MCF 10A (cell line): ENCODE measurements around the gene DYNLL1. TPM values are rescaled to one million over a fixed set of nuclear protein-coding genes. Genes with fewer than 3 reads are reported as not detected.
"Not testable (repeated sequence)": the region's sequence is repeated elsewhere in the genome, so short reads cannot be mapped to it uniquely, and the experiment has no call there.

Experiments
- BruUV-seq: library from RNA; stranded (reverse); fragments of 400-500 nt; replicated peaks from 2 replicates; lab custom pipeline; 2021; lab: Mats Ljungman, UMichigan
- CTCF ChIA-PET: fragments of 300-600 bp; sonication (Branson Sonifier 250); formaldehyde crosslinking; extraction: SDS; loops from one replicate; lab custom pipeline; 2021; ENCODE audit warnings: antibody characterized with exemption, inconsistent platforms; lab: Yijun Ruan, JAX
- POLR2A ChIA-PET: fragments of 300-600, 350-650 bp; sonication (Branson Sonifier 250); formaldehyde crosslinking; extraction: SDS; loops from one replicate; lab custom pipeline; 2020; ENCODE audit warnings: antibody characterized with exemption, inconsistent platforms; lab: Yijun Ruan, JAX
- DNase-seq: peaks from one replicate; pipeline ENCODE4 v3.0.0-alpha.2; 2018; ENCODE audit not compliant: unreplicated experiment
- H3K27ac Mint-ChIP-seq: one replicate; pipeline ENCODE4 v1.8.0; 2022; ENCODE audit warnings: mild to moderate bottlenecking, low read depth, mixed read lengths; ENCODE audit not compliant: unreplicated experiment
- H3K27me3 Mint-ChIP-seq: one replicate; pipeline ENCODE4 v1.8.0; 2022; ENCODE audit warnings: mixed read lengths; ENCODE audit not compliant: insufficient read depth, unreplicated experiment
- H3K36me3 Mint-ChIP-seq: one replicate; pipeline ENCODE4 v1.8.0; 2022; ENCODE audit warnings: mild to moderate bottlenecking, moderate library complexity, mixed read lengths; ENCODE audit not compliant: insufficient read depth, unreplicated experiment
- H3K4me1 Mint-ChIP-seq: one replicate; pipeline ENCODE4 v1.8.0; 2022; ENCODE audit warnings: mixed read lengths; ENCODE audit not compliant: insufficient read depth, unreplicated experiment
- H3K4me3 Mint-ChIP-seq: one replicate; pipeline ENCODE4 v1.8.0; 2022; ENCODE audit warnings: mild to moderate bottlenecking, moderate library complexity, mixed read lengths; ENCODE audit not compliant: unreplicated experiment
- H3K9me3 Mint-ChIP-seq: one replicate; pipeline ENCODE4 v1.8.0; 2022; ENCODE audit warnings: mixed read lengths; ENCODE audit not compliant: unreplicated experiment
- intact Hi-C: fragments of 100-400 bp; cut with micrococcal nuclease; formaldehyde crosslinking; loops from 2 replicates; pipeline ENCODE4 v1.14.1; 2022
- total RNA-seq: library from RNA; stranded (reverse); gene quantifications from 2 replicates; pipeline ENCODE4 v1.2.3, GENCODE V29; 2022
- TF ChIP-seq, protein P1 (sequence below): fragments of 200-600 bp; IDR thresholded peaks from one replicate; pipeline ENCODE4 v1.8.0; 2022; ENCODE audit warnings: antibody characterized with exemption, mild to moderate bottlenecking; ENCODE audit not compliant: unreplicated experiment

DYNLL1 gene
- total RNA-seq, 1 experiment from 2014 or later, result 247 TPM

DNA sequence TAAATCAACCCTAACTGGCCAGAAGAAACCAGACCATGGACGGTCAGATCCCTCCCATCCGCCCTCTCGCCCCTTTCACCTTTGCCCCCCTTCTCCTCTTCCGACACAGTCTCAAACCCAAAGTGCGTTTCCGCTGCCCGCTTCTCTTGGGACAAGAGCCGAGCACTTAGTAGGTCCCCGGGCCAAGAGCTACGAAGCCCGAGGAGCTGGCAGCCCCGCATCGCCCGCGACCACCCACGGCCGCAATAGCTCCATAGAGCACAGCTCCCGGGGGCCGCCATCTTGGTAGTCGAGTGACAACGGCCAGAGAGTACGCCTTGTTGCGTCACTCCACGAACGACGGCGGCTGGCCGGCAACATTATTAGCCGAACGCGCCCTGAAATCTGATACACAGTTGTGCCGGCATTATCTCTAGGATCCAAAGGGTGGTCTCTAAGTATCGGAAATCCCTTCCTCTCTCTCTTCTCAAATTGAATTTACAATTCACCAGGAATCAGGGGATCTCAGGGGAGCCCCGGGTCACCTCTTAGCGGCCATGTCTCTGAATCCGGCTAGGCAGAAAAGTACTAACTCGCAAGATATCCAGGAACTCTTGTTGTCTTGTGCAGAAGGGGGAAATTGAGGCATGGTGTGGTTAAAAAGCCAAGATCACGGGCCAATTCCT is 33.1 kb downstream of the DYNLL1 start, which contains the start of gene COQ5:
Gene COQ5, minus strand, starts transcription at position 298 of the 665 bp plus-strand sequence. Its CDS starts 17 bp downstream, at position 281.
- H3K36me3 Mint-ChIP-seq, result peaks cover 15% of the 10 kb centered on the region
- peak; percentile 90 for DNase-seq
- CTCF ChIA-PET, result interaction anchor here (0.7 to 0.9 kb wide), 4 partner anchors 38 to 378 kb away, joined by 3 to 4 read pairs (median 3); no protein-coding TSS in a partner anchor
- H3K27ac Mint-ChIP-seq, result peak within 1 kb of the TSS; percentile 96
- POLR2A ChIA-PET, result interaction anchor here (0.6 to 3.7 kb wide), 16 partner anchors 9 to 328 kb away, joined by 3 to 45 read pairs (median 5); partner anchors contain the start of genes DYNLL1, GATC, POP5 and RPLP0
- TF ChIP-seq, protein P1, sequence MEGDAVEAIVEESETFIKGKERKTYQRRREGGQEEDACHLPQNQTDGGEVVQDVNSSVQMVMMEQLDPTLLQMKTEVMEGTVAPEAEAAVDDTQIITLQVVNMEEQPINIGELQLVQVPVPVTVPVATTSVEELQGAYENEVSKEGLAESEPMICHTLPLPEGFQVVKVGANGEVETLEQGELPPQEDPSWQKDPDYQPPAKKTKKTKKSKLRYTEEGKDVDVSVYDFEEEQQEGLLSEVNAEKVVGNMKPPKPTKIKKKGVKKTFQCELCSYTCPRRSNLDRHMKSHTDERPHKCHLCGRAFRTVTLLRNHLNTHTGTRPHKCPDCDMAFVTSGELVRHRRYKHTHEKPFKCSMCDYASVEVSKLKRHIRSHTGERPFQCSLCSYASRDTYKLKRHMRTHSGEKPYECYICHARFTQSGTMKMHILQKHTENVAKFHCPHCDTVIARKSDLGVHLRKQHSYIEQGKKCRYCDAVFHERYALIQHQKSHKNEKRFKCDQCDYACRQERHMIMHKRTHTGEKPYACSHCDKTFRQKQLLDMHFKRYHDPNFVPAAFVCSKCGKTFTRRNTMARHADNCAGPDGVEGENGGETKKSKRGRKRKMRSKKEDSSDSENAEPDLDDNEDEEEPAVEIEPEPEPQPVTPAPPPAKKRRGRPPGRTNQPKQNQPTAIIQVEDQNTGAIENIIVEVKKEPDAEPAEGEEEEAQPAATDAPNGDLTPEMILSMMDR, result no peak
- no peaks in the 10 kb centered on the region for H3K27me3 Mint-ChIP-seq
- H3K9me3 Mint-ChIP-seq, result no peaks in the 10 kb centered on the region
- peak within 1 kb of the TSS; percentile 79 for H3K4me3 Mint-ChIP-seq
- intact Hi-C loops, result loop anchor here (1.0 kb wide), 1 partner anchor 52 kb away; the partner anchor contains the start of gene POP5
- no TSS peak for BruUV-seq
- peaks cover 6% of the 10 kb centered on the region for H3K4me1 Mint-ChIP-seq

DNA sequence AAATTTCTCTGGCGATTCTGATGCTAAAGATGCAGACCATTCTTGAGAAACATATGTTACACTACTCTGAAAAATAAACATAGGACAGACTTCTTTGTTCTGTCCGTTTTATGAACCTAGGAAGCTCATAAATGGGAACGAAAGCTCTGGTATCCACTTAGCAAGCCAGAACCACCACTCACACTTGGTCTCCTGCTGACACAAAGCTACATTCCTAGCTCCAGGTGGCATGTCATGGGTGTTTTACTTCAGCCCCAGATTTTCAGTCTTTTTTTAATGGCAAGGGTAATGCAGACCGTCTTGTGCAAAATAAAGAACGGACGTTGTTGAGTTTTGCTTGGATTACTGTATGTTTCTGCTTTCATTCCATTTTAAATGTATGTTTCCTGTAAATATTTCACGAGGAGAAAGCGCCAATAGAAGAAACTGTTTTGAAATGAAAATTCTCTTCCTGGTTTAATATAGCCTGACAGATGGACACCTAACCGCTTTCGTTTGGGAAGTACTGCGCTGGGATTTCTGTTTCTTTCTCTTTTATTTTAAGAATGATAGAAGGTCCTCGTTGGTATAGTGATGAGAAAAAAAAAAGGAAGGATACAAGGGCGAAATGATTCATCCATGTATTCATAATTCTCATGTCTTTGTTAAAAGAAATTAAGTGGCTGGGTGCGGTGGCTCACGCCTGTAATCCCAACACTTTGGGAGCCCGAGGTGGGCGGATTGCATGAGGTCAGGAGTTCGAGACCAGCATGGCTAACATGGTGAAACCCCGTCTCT is 33.9 kb downstream of the DYNLL1 start:
- Mint-ChIP-seq H3K4me1 (peaks cover 6% of the 10 kb centered on the region), H3K27ac (peak overlapping the region; percentile 96), H3K9me3 (no peaks in the 10 kb centered on the region), H3K27me3 (no peaks in the 10 kb centered on the region), H3K36me3 (peaks cover 12% of the 10 kb centered on the region), H3K4me3 (peak overlapping the region; percentile 79)
- TF ChIP-seq, protein P1, result no peak
- peak; percentile 61 for DNase-seq
- POLR2A ChIA-PET, result interaction anchor here (0.6 to 3.7 kb wide), 18 partner anchors 9 to 328 kb away, joined by 3 to 45 read pairs (median 5); partner anchors contain the start of genes DYNLL1, GATC, POP5 and RPLP0
- intact Hi-C loops, result loop anchor here (1.0 kb wide), 1 partner anchor 51 kb away; the partner anchor contains the start of gene POP5
- CTCF ChIA-PET, result interaction anchor here (0.9 kb wide), 1 partner anchor 48 kb away, joined by 3 read pairs; no protein-coding TSS in a partner anchor
- no TSS peak for BruUV-seq

DNA sequence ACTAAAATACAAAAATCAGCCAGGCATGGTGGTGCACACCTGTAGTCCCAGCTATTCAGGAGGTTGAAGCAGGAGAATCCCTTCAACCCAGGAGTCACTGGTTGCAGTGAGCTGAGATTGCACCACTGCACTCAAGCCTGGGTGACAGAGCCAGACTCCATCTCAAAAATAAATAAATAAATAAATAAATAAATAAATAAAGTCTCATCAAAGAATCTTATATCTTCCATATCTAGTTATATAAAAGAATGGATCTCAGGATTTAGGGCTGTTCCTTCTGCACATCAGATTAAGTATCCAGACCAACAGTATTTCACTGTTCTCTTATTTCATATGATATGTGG is 34.5 kb downstream of the DYNLL1 start:
- H3K27me3 Mint-ChIP-seq, intact Hi-C loops, H3K4me1 Mint-ChIP-seq, H3K9me3 Mint-ChIP-seq, CTCF ChIA-PET, BruUV-seq, DNase-seq: not testable (repeated sequence)
- Mint-ChIP-seq H3K36me3 (peaks cover 15% of the 10 kb centered on the region), H3K27ac (peak overlapping the region; percentile 96), H3K4me3 (peak overlapping the region; percentile 79)
- POLR2A ChIA-PET, result interaction anchor here (0.7 to 3.7 kb wide), 6 partner anchors 8 to 295 kb away, joined by 3 to 45 read pairs (median 12); partner anchors contain the start of genes DYNLL1 and SRSF9

DNA sequence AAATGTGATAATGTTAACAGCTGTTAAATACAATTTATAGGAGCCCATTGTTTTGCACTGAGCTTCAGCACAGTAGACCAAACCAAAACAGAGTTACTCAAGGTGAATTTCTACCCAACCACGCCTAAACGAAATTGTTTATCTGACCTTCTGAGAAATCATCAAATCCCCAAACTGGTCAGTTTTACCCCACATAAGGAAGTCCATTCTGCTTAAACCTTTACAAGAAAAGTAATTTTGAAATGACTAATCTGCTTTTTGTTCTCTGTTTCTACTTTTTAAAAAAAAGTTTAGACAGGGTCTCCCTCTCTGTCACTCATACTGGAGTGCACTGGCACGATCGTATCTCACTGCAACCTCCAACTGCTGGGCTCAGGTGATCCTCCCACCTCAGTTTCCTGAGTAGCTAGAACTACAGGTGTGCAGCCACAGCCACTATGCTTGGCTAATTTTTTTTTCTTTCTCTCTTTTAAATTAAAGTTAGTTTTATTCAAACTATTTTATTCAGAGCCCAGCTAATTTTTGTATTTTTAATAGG is 36.9 kb downstream of the DYNLL1 start:
- Mint-ChIP-seq H3K9me3 (no peaks in the 10 kb centered on the region), H3K27me3 (no peaks in the 10 kb centered on the region), H3K4me1 (peaks cover 7% of the 10 kb centered on the region), H3K27ac (no peak overlapping the region), H3K36me3 (peaks cover 32% of the 10 kb centered on the region), H3K4me3 (no peak overlapping the region)
- no peak for DNase-seq
- ChIA-PET POLR2A (interaction anchor here (0.7 to 1.1 kb wide), 6 partner anchors 12 to 242 kb away, joined by 3 to 4 read pairs (median 3); no protein-coding TSS in a partner anchor), CTCF (interaction anchor here (1.4 kb wide), 1 partner anchor 92 kb away, joined by 6 read pairs; no protein-coding TSS in a partner anchor)
- no TSS peak for BruUV-seq
- intact Hi-C loops, result no loop called here
- TF ChIP-seq, protein P1, result no peak
